NCI-H128 (cell line): ENCODE data around the gene KYAT1.
A peak's percentile ranks its signal among the peaks of the same experiment; 100 is the strongest.
"Not testable (repeated sequence)": the region's sequence is repeated elsewhere in the genome, so short reads cannot be mapped to it uniquely, and the experiment has no call there.

Experiments
- DNase-seq: peaks from one replicate; lab custom pipeline; 2025; ENCODE audit not compliant: unreplicated experiment; lab: John Stamatoyannopoulos, UW

KYAT1 gene

GRCh38 chr9:128843171-128843570, 38.6 kb downstream of the KYAT1 start:
- DNase-seq = not testable (repeated sequence)

- no peak for DNase-seq
Measured at GRCh38 chr9:128841694-128842492, 39.9 kb downstream of the KYAT1 start.

GRCh38 chr9:128840524-128840923, 41.2 kb downstream of the KYAT1 start:
- no peak for DNase-seq

GRCh38 chr9:128838338-128838737, 43.4 kb downstream of the KYAT1 start:
- DNase-seq = no peak

GRCh38 chr9:128836509-128837145, 45.1 kb downstream of the KYAT1 start:
- DNase-seq = no peak

GRCh38 chr9:128835246-128836210, 46.2 kb downstream of the KYAT1 start:
- DNase-seq = no peak

- DNase-seq = no peak
Measured at GRCh38 chr9:128833696-128834095, 48.1 kb downstream of the KYAT1 start.

GRCh38 chr9:128829477-128830251, 52.1 kb downstream of the KYAT1 start, which contains the start of gene SPOUT1:
TSS of gene SPOUT1 (minus strand) at chr9:128829794. CDS start at chr9:128829780, 14 bp downstream.
- peak; percentile 83 for DNase-seq

GRCh38 chr9:128828719-128829452, 52.9 kb downstream of the KYAT1 start:
- DNase-seq = no peak

- DNase-seq = no peak
Measured at GRCh38 chr9:128828267-128828666, 53.5 kb downstream of the KYAT1 start.

- DNase-seq = no peak
Measured at GRCh38 chr9:128825923-128826700, 55.6 kb downstream of the KYAT1 start.

GRCh38 chr9:128824911-128825310, 56.8 kb downstream of the KYAT1 start:
- no peak for DNase-seq

- no peak for DNase-seq
Measured at GRCh38 chr9:128823903-128824406, 57.8 kb downstream of the KYAT1 start.

- DNase-seq = no peak
Measured at GRCh38 chr9:128823362-128823902, 58.3 kb downstream of the KYAT1 start.

- no peak for DNase-seq
Measured at GRCh38 chr9:128822407-128823042, 59.2 kb downstream of the KYAT1 start.

GRCh38 chr9:128821584-128822406, 60.0 kb downstream of the KYAT1 start:
- DNase-seq = no peak
